Ascending aorta (tissue), 2 donors: ENCODE data around the gene AADACL4. TPM values are rescaled to one million over a fixed set of nuclear protein-coding genes. Genes with fewer than 3 reads are reported as not detected.
"Not testable (repeated sequence)": the region's sequence is repeated elsewhere in the genome, so short reads cannot be mapped to it uniquely, and the experiment has no call there.

ENCODE experiments used
- DNase-seq, 2 donors: peaks; one replicate each; pipeline ENCODE4 v3.0.0-alpha.2; 2019; ENCODE audit warnings: low spot score in 2 of 2
- H3K27ac ChIP-seq, 2 donors: fragments of 200-600 bp; sonication (generic); one replicate each; pipeline ENCODE4 v1.5.1; 2016 to 2017; ENCODE audit warnings: mild to moderate bottlenecking in 1 of 2
- H3K27me3 ChIP-seq: fragments of 200-600 bp; sonication (generic); one replicate; pipeline ENCODE4 v1.5.1; 2017
- H3K36me3 ChIP-seq, 2 donors: fragments of 200-600 bp; sonication (generic); one replicate each; pipeline ENCODE4 v1.5.1; 2016
- H3K4me1 ChIP-seq, 2 donors: fragments of 200-600 bp; sonication (generic); one replicate each; pipeline ENCODE4 v1.5.1; 2016 to 2017; ENCODE audit warnings: mild to moderate bottlenecking in 1 of 2
- H3K4me3 ChIP-seq, 2 donors: fragments of 200-600 bp; sonication (generic); one replicate each; pipeline ENCODE4 v1.5.1; 2016 to 2017; ENCODE audit warnings: mild to moderate bottlenecking in 1 of 2
- H3K9me3 ChIP-seq, 2 donors: fragments of 200-600 bp; sonication (generic); one replicate each; pipeline ENCODE4 v1.5.1; 2016
- intact Hi-C: fragments of 100-400 bp; cut with DNase I; formaldehyde crosslinking; loops from one replicate; pipeline ENCODE4 v1.15.1; 2023
- total RNA-seq: library from RNA; depleted of rRNA; stranded (reverse); fragments of >200 nt; gene quantifications from one replicate; pipeline ENCODE4 v1.1.0, GENCODE V29; 2016
- TF ChIP-seq, protein P1 (sequence below), 3 experiments: fragments of 200-600 bp in 2 of 3; fragments of 450-650 bp in 1 of 3; sonication (generic) in 2 of 3; IDR thresholded peaks; one replicate each; pipeline ENCODE4 v1.5.1; 2016 to 2019; ENCODE audit warnings: antibody characterized with exemption in 3 of 3, mild to moderate bottlenecking in 1 of 3, moderate library complexity in 1 of 3

The AADACL4 gene
- total RNA-seq, 1 donor from 2014 or later, result not detected

DNA sequence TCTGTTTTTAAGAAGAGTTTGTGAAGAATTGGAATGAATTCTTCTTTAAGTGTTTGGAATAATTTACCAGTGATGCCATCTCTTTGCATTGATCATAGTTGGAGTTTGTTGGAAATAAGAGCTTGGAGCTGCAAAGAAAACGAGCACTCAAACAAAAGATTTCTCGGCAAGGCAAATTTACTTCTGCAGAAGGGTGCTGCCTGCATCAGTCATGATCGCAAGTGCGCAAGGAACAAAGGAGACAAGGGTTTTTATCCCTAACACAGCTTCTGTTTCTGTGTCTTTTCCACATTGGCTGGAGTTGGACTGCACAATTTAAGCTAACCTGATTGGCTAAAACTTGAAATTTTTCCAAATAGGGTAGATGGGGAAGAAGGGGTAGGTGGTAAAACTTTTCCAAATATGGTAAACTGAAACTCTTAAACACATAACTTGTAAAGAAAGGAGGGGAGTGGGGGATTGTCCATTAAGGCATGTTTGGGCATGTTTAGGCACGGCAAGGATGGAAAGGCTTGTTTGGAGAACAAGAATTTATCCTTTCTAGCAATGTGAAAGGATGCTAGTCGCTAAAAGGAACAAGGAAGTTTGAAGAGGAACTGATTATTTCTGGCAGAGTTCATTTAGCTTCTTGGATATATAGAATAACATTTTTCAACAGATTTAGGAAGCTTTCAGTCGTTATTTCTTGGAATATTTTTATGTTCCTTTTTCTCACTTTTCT, 3.5 kb upstream of the AADACL4 start:
- DNase-seq, result no peak
- Histone ChIP-seq H3K36me3 (no peaks in the 10 kb centered on the region), H3K27me3 (no peaks in the 10 kb centered on the region), H3K27ac (no peak overlapping the region), H3K9me3 (peaks cover 13 to 24% of the 10 kb centered on the region in 2 donors), H3K4me1 (peaks cover 7 to 10% of the 10 kb centered on the region in 2 donors), H3K4me3 (no peak overlapping the region)
- intact Hi-C loops, result no loop called here
- TF ChIP-seq, protein P1, sequence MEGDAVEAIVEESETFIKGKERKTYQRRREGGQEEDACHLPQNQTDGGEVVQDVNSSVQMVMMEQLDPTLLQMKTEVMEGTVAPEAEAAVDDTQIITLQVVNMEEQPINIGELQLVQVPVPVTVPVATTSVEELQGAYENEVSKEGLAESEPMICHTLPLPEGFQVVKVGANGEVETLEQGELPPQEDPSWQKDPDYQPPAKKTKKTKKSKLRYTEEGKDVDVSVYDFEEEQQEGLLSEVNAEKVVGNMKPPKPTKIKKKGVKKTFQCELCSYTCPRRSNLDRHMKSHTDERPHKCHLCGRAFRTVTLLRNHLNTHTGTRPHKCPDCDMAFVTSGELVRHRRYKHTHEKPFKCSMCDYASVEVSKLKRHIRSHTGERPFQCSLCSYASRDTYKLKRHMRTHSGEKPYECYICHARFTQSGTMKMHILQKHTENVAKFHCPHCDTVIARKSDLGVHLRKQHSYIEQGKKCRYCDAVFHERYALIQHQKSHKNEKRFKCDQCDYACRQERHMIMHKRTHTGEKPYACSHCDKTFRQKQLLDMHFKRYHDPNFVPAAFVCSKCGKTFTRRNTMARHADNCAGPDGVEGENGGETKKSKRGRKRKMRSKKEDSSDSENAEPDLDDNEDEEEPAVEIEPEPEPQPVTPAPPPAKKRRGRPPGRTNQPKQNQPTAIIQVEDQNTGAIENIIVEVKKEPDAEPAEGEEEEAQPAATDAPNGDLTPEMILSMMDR (IDR thresholded peaks at IDR 0.05), result no peak

DNA sequence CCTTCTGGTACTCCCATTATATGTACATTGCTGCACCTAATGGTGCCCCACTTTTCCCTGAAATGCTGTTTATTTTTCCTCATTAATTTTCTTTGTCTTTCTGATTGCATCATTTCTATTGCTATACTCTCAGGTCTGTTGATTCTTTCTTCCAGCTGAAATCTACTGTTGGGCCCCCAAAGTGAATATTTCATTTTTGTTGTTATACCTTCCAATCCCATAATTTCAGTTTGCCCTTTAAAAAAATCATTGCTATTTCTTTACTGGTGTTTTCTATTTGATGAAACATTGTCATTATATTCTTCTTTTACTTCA, 3.0 kb upstream of the AADACL4 start:
- no peak for DNase-seq
- Histone ChIP-seq H3K4me1 (peaks cover 7 to 10% of the 10 kb centered on the region in 2 donors), H3K27ac (no peak overlapping the region), H3K27me3 (no peaks in the 10 kb centered on the region), H3K4me3 (no peak overlapping the region), H3K9me3 (peaks cover 13 to 24% of the 10 kb centered on the region in 2 donors), H3K36me3 (no peaks in the 10 kb centered on the region)
- TF ChIP-seq, protein P1 (IDR thresholded peaks at IDR 0.05), result no peak
- intact Hi-C loops, result no loop called here

DNA sequence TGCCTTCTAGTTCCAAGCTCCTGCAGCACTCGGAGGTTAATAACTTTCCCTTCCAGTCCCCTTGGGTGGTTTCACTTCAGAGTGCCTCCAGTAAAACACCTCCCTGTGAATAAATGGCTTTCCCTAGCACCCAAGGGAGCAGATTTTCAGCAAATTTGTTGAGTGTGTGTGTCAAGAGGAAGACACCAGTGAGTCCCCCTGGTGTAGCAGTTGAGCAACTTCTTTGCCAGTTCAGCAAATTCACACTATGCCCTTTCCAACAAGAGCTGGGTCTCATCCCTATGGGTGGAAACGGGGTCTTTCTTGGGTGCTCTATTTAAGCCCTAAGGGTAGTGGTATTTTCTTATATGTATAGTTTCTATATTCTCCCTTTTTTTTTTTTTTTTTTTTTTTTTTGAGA, 806 bp upstream of the AADACL4 start:
- Histone ChIP-seq H3K27ac (no peak overlapping the region), H3K36me3 (no peaks in the 10 kb centered on the region), H3K4me1 (no peaks in the 10 kb centered on the region), H3K27me3 (no peaks in the 10 kb centered on the region), H3K9me3 (peaks cover 13 to 24% of the 10 kb centered on the region in 2 donors), H3K4me3 (no peak overlapping the region)
- TF ChIP-seq, protein P1 (IDR thresholded peaks at IDR 0.05), result no peak
- no peak for DNase-seq
- intact Hi-C loops, result no loop called here

DNA sequence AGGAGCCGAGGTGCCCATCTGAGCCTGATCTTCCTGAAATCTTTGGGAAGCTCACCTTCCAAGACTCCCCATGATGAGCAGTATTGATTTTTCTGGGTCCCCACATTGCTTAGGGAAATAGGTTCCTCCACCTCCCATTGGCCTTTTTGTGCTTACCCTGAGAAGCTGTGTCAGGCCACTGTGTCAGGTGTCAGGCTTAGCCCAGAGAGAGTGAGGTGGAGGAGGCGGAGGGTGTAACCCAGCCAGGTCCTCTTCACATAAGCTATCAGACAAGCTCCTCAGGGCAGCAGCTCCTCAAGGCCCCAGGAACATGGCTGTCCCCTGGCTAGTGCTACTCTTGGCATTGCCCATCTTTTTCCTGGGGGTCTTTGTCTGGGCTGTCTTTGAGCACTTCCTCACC, 352 bp downstream of the AADACL4 start:
- Histone ChIP-seq H3K4me1 (no peaks in the 10 kb centered on the region), H3K36me3 (no peaks in the 10 kb centered on the region), H3K27me3 (no peaks in the 10 kb centered on the region), H3K27ac (no peak overlapping the region), H3K9me3 (peaks cover 13 to 22% of the 10 kb centered on the region in 2 donors), H3K4me3 (no peak overlapping the region)
- intact Hi-C loops, result no loop called here
- DNase-seq, result no peak
- TF ChIP-seq, protein P1 (IDR thresholded peaks at IDR 0.05), result no peak

DNA sequence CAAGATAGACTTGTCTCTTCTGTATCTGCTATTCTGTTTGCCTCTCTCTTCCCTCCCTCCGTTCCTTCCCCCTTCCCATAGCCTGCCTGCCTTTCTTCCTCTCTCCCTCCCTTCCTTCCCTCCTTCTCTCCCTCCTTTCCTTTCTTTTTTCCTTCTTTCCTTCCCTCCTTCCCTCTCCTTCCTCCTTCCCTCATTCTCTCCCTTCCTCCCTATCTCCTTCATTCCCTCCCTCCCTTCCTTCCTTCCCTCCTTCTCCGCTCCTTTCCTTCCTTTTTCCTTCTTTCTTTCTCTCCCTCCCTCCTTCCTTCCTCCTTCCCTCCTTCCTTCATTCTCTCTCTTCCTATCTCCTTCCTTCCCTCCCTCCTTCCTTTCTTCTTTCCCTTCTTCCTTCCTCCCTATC, 944 bp downstream of the AADACL4 start:
- DNase-seq, result no peak
- H3K36me3 ChIP-seq, result no peaks in the 10 kb centered on the region
- no peaks in the 10 kb centered on the region for H3K27me3 ChIP-seq
- no peak overlapping the region for H3K4me3 ChIP-seq
- no peak overlapping the region for H3K27ac ChIP-seq
- H3K4me1 ChIP-seq, result no peaks in the 10 kb centered on the region
- TF ChIP-seq, protein P1 (IDR thresholded peaks at IDR 0.05), result no peak
- intact Hi-C loops, result no loop called here
- H3K9me3 ChIP-seq, result peaks cover 12 to 16% of the 10 kb centered on the region in 2 donors

DNA sequence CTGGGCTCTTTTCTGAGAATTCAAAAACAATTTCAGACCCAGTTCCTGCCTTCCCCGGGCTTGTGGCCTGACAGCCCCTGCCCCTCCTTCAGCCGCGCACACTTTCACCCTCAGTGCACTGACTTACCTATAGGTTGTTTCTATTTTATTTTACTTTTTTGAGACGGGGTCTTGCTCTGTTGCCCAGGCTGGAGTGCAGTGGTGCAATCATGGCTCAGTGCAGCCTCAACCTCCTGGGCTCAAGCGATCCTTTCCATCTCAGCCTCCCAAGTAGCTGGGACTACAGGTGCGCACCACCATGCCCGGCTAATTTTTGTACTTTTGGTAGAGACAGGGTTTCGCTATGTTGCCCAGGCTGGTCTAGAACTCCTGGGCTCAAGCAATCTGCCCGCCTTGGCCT, 1.5 kb downstream of the AADACL4 start:
- H3K4me1 ChIP-seq, intact Hi-C loops, H3K4me3 ChIP-seq, H3K27ac ChIP-seq, DNase-seq, H3K36me3 ChIP-seq, H3K27me3 ChIP-seq: not testable (repeated sequence)
- peaks cover 6 to 10% of the 10 kb centered on the region in 2 donors for H3K9me3 ChIP-seq
